Testis (tissue), 2 donors: ENCODE data around the gene NFIL3.

Experiments used
- CTCF ChIP-seq, 3 experiments: fragments of 450-650 bp in 2 of 3; fragments of 200-600 bp in 1 of 3; sonication (generic) in 1 of 3; IDR thresholded peaks; one replicate each; pipeline ENCODE4 v1.5.1; 2016 to 2019; ENCODE audit warnings: antibody characterized with exemption in 3 of 3, mild to moderate bottlenecking in 2 of 3, moderate library complexity in 1 of 3
- POLR2A ChIP-seq: fragments of 450-650 bp; IDR thresholded peaks from one replicate; pipeline ENCODE4 v1.6.1; 2017; ENCODE audit warnings: antibody characterized with exemption, mild to moderate bottlenecking, moderate library complexity

GRCh38 chr9:91411096-91411771 is 12.4 kb downstream of the NFIL3 start:
- no peak for TF ChIP-seq CTCF (IDR thresholded peaks at IDR 0.05)
- no peak for TF ChIP-seq POLR2A
